NCI-H1694 (cell line): ENCODE results near the gene ZFP36.
"Not testable (repeated sequence)": the region's sequence is repeated elsewhere in the genome, so short reads cannot be mapped to it uniquely, and the experiment has no call there.

Experiments used
- DNase-seq: peaks from one replicate; lab custom pipeline; 2025; lab: John Stamatoyannopoulos, UW

The ZFP36 gene

GRCh38 chr19:39446365-39447084 is 39.9 kb downstream of the ZFP36 start:
- no peak for DNase-seq

DNA sequence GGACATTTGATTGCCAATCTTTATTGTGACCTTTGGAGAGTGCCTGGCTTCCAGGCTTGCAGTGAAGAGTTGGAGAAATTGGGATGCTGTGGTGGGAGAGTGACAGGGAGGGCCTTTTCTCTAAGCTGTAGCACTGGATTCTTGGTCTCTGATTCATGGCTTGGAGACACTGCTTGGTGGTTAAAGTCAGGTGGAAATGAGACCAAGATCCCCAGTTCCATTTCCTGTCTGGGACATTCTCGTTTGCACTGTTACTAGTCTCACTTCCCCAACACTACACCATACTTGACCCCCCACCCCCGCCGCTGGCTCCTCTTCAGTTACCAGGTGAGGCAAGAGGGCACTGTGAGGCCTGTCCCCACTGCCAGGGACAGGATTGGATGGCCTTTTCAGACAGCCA is 41.6 kb downstream of the ZFP36 start:
- no peak for DNase-seq

DNA sequence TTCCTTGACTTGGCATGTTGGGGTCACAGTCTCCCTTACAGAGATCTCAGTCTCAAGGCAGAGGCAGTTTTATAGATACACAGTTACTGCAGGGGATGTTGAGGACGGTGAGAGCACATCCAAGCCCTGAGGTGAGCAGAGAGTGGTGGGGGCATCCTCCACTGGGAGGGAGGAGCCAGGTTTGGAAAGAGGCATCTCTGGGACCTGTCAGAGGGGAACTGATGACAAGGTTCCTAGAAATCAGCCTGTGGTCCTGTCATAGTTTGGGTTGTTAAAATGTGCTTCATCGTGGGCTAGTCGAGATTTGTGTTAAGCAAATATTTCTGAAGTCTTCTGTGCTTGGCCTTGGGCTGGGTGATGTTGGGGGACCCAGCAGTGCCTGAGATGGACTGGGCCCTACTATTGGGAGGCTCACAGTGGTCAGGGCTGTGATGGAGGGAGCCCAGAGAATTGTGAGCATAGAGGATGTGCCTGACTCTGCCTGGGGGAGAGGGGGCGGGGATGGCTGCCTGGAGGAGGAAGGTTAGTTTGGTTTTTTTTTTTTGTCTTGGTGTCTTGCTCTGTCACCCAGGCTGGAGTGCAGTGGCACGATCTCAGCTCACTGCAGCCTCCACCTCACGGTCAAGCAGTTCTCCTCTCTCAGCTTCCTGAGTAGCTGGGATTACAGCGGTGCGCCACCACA is 42.6 kb downstream of the ZFP36 start:
- DNase-seq, result no peak

DNA sequence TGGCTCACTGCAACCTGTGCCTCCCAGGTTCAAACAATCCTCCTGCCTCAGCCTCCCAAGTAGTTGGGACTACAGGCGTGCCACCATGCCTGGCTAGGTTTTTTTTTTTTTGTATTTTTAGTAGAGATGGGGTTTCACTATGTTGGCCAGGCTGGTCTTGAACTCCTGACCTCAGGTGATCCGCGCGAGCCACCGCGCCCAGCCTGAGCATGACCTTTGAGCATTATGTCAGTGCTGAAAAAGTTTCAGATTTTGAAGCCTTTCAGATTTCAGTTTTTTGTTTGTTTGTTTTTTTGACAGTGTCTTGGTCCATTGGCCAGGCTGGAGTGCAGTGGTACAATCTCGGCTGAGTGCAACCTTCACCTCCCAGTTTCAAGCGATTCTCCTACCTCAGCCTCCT is 44.6 kb downstream of the ZFP36 start:
- DNase-seq, result not testable (repeated sequence)
